ENCODE data around the gene DOK4. TPM values are rescaled to one million over a fixed set of nuclear protein-coding genes. Genes with fewer than 3 reads are reported as not detected.

DOK4 gene
- total RNA-seq, 1 experiment from 2014 or later, result 13.1 TPM

DNA sequence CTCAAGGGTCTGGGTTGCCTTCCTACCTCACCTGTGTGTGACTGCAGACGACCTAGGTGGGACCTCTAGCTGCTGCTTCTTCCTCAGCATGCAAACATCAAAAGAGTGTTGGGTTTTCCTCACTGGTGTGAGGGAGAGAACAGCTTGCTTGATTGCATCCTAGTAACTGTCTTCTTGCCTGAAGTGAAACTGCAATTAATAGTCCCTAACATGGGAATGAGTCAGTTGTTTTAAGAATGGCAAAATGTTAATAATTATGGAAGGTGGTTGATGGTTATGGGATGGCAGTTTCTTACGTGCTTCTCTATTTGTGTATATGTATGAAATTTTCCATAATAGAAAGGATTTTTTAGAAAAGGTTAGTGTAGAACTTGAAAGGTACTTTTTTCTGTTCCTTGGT, 17.9 kb downstream of the DOK4 start:
- no peak overlapping the region for H2BK120ac ChIP-seq (ENCODE audit: low read depth, low read length, poor library complexity, severe bottlenecking)
- H2AFZ ChIP-seq (ENCODE audit: low read length), result no peak overlapping the region
- DNase-seq, result no peak
- H3K27ac ChIP-seq (ENCODE audit: insufficient read length, low read depth, low read length), result no peak overlapping the region
- no peak overlapping the region for H3K4me2 ChIP-seq (ENCODE audit: insufficient read depth, insufficient read length, low read length)
- peaks cover 20 to 22% of the 10 kb centered on the region in 2 experiments for H3K4me1 Mint-ChIP-seq
- no peak overlapping the region for H3K14ac ChIP-seq (ENCODE audit: insufficient read depth, low read length)
- WGBS (ENCODE audit: extremely low coverage, insufficient read length, low lambda C conversion rate), result 100% methylated on average over 1 of the region's 2 CpGs
- H3K9ac ChIP-seq (ENCODE audit: extremely low read depth, insufficient read length, low read length), result no peak overlapping the region
- no peak overlapping the region for H3K56ac ChIP-seq (ENCODE audit: insufficient read length, low read depth, low read length)
- no peak overlapping the region for H3T11ph ChIP-seq (ENCODE audit: low read length)
- no peak overlapping the region for H3K23ac ChIP-seq (ENCODE audit: insufficient read length, low read depth, low read length)
- H4K8ac ChIP-seq (replicated peaks; ENCODE audit: insufficient read length, low read depth, low read length), result no peak overlapping the region
- peaks cover 45 to 87% (median 76%) of the 10 kb centered on the region in 3 experiments for H3K36me3 Mint-ChIP-seq (ENCODE audit: insufficient read depth in 1 of 3, low read depth in 3 of 3)
- H3K27me3 Mint-ChIP-seq (ENCODE audit: low read depth), result no peaks in the 10 kb centered on the region
- no peaks in the 10 kb centered on the region for H4K20me1 ChIP-seq (ENCODE audit: control insufficient read depth, insufficient read depth, insufficient read length)
- H3K79me1 ChIP-seq (ENCODE audit: insufficient read depth, low read depth, low read length, poor library complexity, severe bottlenecking), result no peaks in the 10 kb centered on the region
- no peak overlapping the region for H2BK15ac ChIP-seq (ENCODE audit: low read depth, low read length)
- H2BK5ac ChIP-seq (ENCODE audit: insufficient read length, low read length), result no peak overlapping the region
- no peak overlapping the region for H2BK20ac ChIP-seq (ENCODE audit: low read depth, low read length, poor library complexity, severe bottlenecking)
- H3K18ac ChIP-seq (ENCODE audit: insufficient read length, low read depth, low read length), result no peak overlapping the region
- no peaks in the 10 kb centered on the region for H3K27me3 ChIP-seq (ENCODE audit: insufficient read depth, low read length)
- H3K9me3 ChIP-seq (ENCODE audit: control insufficient read depth, low read depth, low read length), result no peaks in the 10 kb centered on the region
- 0 out of 2 replicates have a peak, but pooled peaks cover 1% of the 10 kb centered on the region for H3K79me2 ChIP-seq (ENCODE audit: insufficient read depth, low read length)
- no peak overlapping the region for H4K5ac ChIP-seq (ENCODE audit: insufficient read length, low read depth, low read length)
- H3K4ac ChIP-seq (ENCODE audit: low read depth, low read length), result no peak overlapping the region
- H3K9me3 Mint-ChIP-seq, result no peaks in the 10 kb centered on the region
- no peak overlapping the region for H2BK12ac ChIP-seq (ENCODE audit: insufficient read length, low read depth, low read length)
- no peak overlapping the region for H4K91ac ChIP-seq (ENCODE audit: insufficient read length, low read depth, low read length)
- no peak overlapping the region for H3K27ac Mint-ChIP-seq
- H3K23me2 ChIP-seq (ENCODE audit: insufficient read length, low read depth, low read length, poor library complexity, severe bottlenecking), result no peaks in the 10 kb centered on the region
- H2AK5ac ChIP-seq (ENCODE audit: insufficient read length, low read length), result no peak overlapping the region
- peaks cover 10% of the 10 kb centered on the region; the same call in 1 of the 2 replicates for H3K4me1 ChIP-seq (ENCODE audit: insufficient read depth, low read length)
- H3K4me3 Mint-ChIP-seq, result no peak overlapping the region
- TF ChIP-seq, protein P1, sequence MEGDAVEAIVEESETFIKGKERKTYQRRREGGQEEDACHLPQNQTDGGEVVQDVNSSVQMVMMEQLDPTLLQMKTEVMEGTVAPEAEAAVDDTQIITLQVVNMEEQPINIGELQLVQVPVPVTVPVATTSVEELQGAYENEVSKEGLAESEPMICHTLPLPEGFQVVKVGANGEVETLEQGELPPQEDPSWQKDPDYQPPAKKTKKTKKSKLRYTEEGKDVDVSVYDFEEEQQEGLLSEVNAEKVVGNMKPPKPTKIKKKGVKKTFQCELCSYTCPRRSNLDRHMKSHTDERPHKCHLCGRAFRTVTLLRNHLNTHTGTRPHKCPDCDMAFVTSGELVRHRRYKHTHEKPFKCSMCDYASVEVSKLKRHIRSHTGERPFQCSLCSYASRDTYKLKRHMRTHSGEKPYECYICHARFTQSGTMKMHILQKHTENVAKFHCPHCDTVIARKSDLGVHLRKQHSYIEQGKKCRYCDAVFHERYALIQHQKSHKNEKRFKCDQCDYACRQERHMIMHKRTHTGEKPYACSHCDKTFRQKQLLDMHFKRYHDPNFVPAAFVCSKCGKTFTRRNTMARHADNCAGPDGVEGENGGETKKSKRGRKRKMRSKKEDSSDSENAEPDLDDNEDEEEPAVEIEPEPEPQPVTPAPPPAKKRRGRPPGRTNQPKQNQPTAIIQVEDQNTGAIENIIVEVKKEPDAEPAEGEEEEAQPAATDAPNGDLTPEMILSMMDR (conservative IDR thresholded peaks at IDR 0.05), result no peak

Data from H9 (cell line).